HCT116 (cell line): ENCODE measurements around the gene ACVR1.

Experiments
- CEBPB ChIP-seq: IDR thresholded peaks from 2 replicates; pipeline ENCODE4 v1.6.1; 2012; ENCODE audit warnings: low read depth
- JUND ChIP-seq: IDR thresholded peaks from 2 replicates; pipeline ENCODE4 v1.6.1; 2012
- SRF ChIP-seq: IDR thresholded peaks from 2 replicates; pipeline ENCODE4 v1.6.1; 2012; ENCODE audit warnings: low read depth
- TF ChIP-seq, protein P1 (sequence below): IDR thresholded peaks from 2 replicates; pipeline ENCODE4 v1.6.1; 2011; ENCODE audit warnings: mild to moderate bottlenecking, low read length, moderate library complexity; ENCODE audit not compliant: insufficient replicate concordance; ENCODE audit errors: extremely low read depth
- TF ChIP-seq, protein P2 (sequence below), 3 experiments: fragments of 200-600 bp in 1 of 3; sonication (generic) in 1 of 3; IDR thresholded peaks in 2 of 3; conservative IDR thresholded peaks in 1 of 3; 2 replicates each; pipeline ENCODE4 v1.5.1; 2012 to 2017; ENCODE audit warnings: low read depth in 2 of 3, low read length in 2 of 3, antibody characterized with exemption in 1 of 3, borderline replicate concordance in 1 of 3, control low read depth in 1 of 3, mild to moderate bottlenecking in 1 of 3, mixed read lengths in 1 of 3, mixed run types in 1 of 3, moderate library complexity in 1 of 3; ENCODE audit not compliant: insufficient read depth in 1 of 3

DNA sequence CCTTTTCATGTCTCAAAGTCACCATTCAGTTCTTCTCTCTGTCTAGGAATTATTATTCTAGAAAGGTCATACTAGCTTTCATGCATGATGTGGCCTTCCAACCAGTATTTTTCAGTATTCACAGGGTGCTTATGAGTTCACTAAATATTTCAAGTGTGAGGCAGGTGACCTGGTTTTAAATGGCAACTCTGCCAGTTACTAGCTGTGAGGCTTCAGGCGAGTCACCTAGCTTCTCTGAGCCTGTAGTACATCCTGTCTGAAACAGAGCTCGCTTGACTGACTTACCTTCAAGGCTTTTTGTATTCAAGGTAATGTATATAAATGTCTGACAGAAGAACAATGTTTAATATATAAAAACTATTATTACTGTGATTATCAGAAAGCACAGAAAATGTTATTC lies 19.4 kb upstream of the ACVR1 start:
- TF ChIP-seq SRF (no peak), JUND (no peak), CEBPB (no peak)
- TF ChIP-seq, protein P1, sequence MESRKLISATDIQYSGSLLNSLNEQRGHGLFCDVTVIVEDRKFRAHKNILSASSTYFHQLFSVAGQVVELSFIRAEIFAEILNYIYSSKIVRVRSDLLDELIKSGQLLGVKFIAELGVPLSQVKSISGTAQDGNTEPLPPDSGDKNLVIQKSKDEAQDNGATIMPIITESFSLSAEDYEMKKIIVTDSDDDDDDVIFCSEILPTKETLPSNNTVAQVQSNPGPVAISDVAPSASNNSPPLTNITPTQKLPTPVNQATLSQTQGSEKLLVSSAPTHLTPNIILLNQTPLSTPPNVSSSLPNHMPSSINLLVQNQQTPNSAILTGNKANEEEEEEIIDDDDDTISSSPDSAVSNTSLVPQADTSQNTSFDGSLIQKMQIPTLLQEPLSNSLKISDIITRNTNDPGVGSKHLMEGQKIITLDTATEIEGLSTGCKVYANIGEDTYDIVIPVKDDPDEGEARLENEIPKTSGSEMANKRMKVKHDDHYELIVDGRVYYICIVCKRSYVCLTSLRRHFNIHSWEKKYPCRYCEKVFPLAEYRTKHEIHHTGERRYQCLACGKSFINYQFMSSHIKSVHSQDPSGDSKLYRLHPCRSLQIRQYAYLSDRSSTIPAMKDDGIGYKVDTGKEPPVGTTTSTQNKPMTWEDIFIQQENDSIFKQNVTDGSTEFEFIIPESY = no peak
- TF ChIP-seq, protein P2, sequence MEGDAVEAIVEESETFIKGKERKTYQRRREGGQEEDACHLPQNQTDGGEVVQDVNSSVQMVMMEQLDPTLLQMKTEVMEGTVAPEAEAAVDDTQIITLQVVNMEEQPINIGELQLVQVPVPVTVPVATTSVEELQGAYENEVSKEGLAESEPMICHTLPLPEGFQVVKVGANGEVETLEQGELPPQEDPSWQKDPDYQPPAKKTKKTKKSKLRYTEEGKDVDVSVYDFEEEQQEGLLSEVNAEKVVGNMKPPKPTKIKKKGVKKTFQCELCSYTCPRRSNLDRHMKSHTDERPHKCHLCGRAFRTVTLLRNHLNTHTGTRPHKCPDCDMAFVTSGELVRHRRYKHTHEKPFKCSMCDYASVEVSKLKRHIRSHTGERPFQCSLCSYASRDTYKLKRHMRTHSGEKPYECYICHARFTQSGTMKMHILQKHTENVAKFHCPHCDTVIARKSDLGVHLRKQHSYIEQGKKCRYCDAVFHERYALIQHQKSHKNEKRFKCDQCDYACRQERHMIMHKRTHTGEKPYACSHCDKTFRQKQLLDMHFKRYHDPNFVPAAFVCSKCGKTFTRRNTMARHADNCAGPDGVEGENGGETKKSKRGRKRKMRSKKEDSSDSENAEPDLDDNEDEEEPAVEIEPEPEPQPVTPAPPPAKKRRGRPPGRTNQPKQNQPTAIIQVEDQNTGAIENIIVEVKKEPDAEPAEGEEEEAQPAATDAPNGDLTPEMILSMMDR (IDR thresholded peaks at IDR 0.05 in 2 of 3, conservative IDR thresholded peaks at IDR 0.05 in 1 of 3; ENCODE audit: borderline replicate concordance in 1 of 3, insufficient read depth in 1 of 3, low read depth in 2 of 3, low read length in 2 of 3) = no peak
